HepG2 (cell line): ENCODE measurements around the gene REEP6. TPM values are rescaled to one million over a fixed set of nuclear protein-coding genes. Genes with fewer than 3 reads are reported as not detected.

Source experiments
- AHR ChIP-seq: IDR thresholded peaks from 2 replicates; pipeline ENCODE4 v1.6.1; 2018; ENCODE audit warnings: missing genetic modification reagents, missing compliant biosample characterization
- ATF1 ChIP-seq: IDR thresholded peaks from 2 replicates; pipeline ENCODE4 v1.6.1; 2016; ENCODE audit warnings: mild to moderate bottlenecking, control low read depth
- CHCHD3 ChIP-seq: sonication (generic); formaldehyde crosslinking; IDR thresholded peaks from 2 replicates; pipeline ENCODE4 v1.8.0; 2022; ENCODE audit warnings: mild to moderate bottlenecking, missing genetic modification reagents, moderate library complexity
- CHD4 ChIP-seq: fragments of 200-600 bp; sonication (generic); IDR thresholded peaks from 2 replicates; pipeline ENCODE4 v1.7.0; 2017; ENCODE audit warnings: mild to moderate bottlenecking, low read length, borderline replicate concordance
- EEA1 ChIP-seq: sonication (generic); formaldehyde crosslinking; IDR thresholded peaks from 2 replicates; pipeline ENCODE4 v1.5.1; 2020; ENCODE audit warnings: mild to moderate bottlenecking, missing genetic modification reagents, borderline replicate concordance
- FOXM1 ChIP-seq: sonication (generic); formaldehyde crosslinking; IDR thresholded peaks from 2 replicates; pipeline ENCODE4 v1.5.0; 2020; ENCODE audit warnings: missing genetic modification reagents
- HOXA5 ChIP-seq: sonication (generic); formaldehyde crosslinking; IDR thresholded peaks from 2 replicates; pipeline ENCODE4 v1.4.0; 2020; ENCODE audit warnings: missing genetic modification reagents
- MAFK ChIP-seq, 2 experiments: IDR thresholded peaks in 1 of 2; conservative IDR thresholded peaks in 1 of 2; 2 replicates each; pipeline ENCODE4 v1.6.1; 2011; ENCODE audit warnings: improper control_type of control experiment in 2 of 2, low read length in 2 of 2
- MED13 ChIP-seq: sonication (generic); formaldehyde crosslinking; IDR thresholded peaks from 2 replicates; pipeline ENCODE4 v1.5.0; 2020; ENCODE audit warnings: missing genetic modification reagents
- PHB2 ChIP-seq: fragments of 450-650 bp; IDR thresholded peaks from 2 replicates; pipeline ENCODE4 v1.6.1; 2018; ENCODE audit not compliant: partially characterized antibody
- RBM22 ChIP-seq: fragments of 200-400 bp; formaldehyde crosslinking; optimal IDR thresholded peaks from 2 replicates; pipeline ENCODE3; 2017; ENCODE audit warnings: mild to moderate bottlenecking, low read length, moderate library complexity
- RBM39 ChIP-seq: fragments of 200-400 bp; formaldehyde crosslinking; IDR thresholded peaks from one replicate; pipeline ENCODE4 v1.6.1; 2018; ENCODE audit warnings: antibody characterized with exemption, mild to moderate bottlenecking, low read depth, low read length; ENCODE audit not compliant: poor library complexity, severe bottlenecking
- SALL1 ChIP-seq: sonication (generic); formaldehyde crosslinking; IDR thresholded peaks from 2 replicates; pipeline ENCODE4 v1.8.0; 2022; ENCODE audit warnings: mild to moderate bottlenecking, missing genetic modification reagents
- SCMH1 ChIP-seq: sonication (generic); formaldehyde crosslinking; IDR thresholded peaks from 2 replicates; pipeline ENCODE4 v1.9.0; 2021; ENCODE audit warnings: missing genetic modification reagents, mild to moderate bottlenecking, borderline replicate concordance
- SMYD3 ChIP-seq: sonication (generic); formaldehyde crosslinking; IDR thresholded peaks from 2 replicates; pipeline ENCODE4 v1.8.1; 2023; ENCODE audit warnings: mild to moderate bottlenecking, missing genetic modification reagents
- ZBTB3 ChIP-seq: sonication (generic); formaldehyde crosslinking; IDR thresholded peaks from 2 replicates; pipeline ENCODE4 v1.4.0; 2020; ENCODE audit warnings: low read depth, mild to moderate bottlenecking, moderate library complexity, missing genetic modification reagents, borderline replicate concordance
- ZNF274 ChIP-seq: sonication (generic); formaldehyde crosslinking; IDR thresholded peaks from 2 replicates; pipeline ENCODE4 v1.5.1; 2020; ENCODE audit warnings: mild to moderate bottlenecking, missing genetic modification reagents
- ZNF296 ChIP-seq: sonication (generic); formaldehyde crosslinking; conservative IDR thresholded peaks from 2 replicates; pipeline ENCODE4 v1.5.0; 2020; ENCODE audit warnings: mild to moderate bottlenecking, missing genetic modification reagents
- ZNF3 ChIP-seq: IDR thresholded peaks from 2 replicates; pipeline ENCODE4 v1.7.0; 2017; ENCODE audit warnings: inconsistent platforms
- ZNF34 ChIP-seq: sonication (generic); formaldehyde crosslinking; IDR thresholded peaks from 2 replicates; pipeline ENCODE4 v1.4.0; 2020; ENCODE audit warnings: mild to moderate bottlenecking, missing genetic modification reagents, borderline replicate concordance
- ZNF644 ChIP-seq: IDR thresholded peaks from 2 replicates; pipeline ENCODE4 v1.6.1; 2016; ENCODE audit warnings: low read depth
- ZNF746 ChIP-seq: sonication (generic); formaldehyde crosslinking; IDR thresholded peaks from 2 replicates; pipeline ENCODE4 v1.8.0; 2022; ENCODE audit warnings: mild to moderate bottlenecking, missing genetic modification reagents
- ZNF839 ChIP-seq: sonication (generic); formaldehyde crosslinking; IDR thresholded peaks from 2 replicates; pipeline ENCODE4 v1.4.0; 2020; ENCODE audit warnings: missing genetic modification reagents, mild to moderate bottlenecking, borderline replicate concordance
- ZSCAN22 ChIP-seq: sonication (generic); formaldehyde crosslinking; IDR thresholded peaks from 2 replicates; pipeline ENCODE4 v1.4.0; 2020; ENCODE audit warnings: mild to moderate bottlenecking, missing genetic modification reagents
- ZSCAN31 ChIP-seq: sonication (generic); formaldehyde crosslinking; IDR thresholded peaks from 2 replicates; pipeline ENCODE4 v1.5.0; 2020; ENCODE audit warnings: low read depth, mild to moderate bottlenecking, missing genetic modification reagents
- polyA plus RNA-seq, 8 experiments: library from polyadenylated mRNA; depleted of rRNA in 3 of 8; stranded (reverse) in 7 of 8; unstranded in 1 of 8; fragments of >200 nt; fragmentation: Illumina TruSeq in 4 of 8; extraction: Trizol in 4 of 8; gene quantifications; 2 replicates each; pipeline versions ENCODE4 v1.2.1 to v1.2.3, GENCODE V29; 2011 to 2016; ENCODE audit warnings: low read depth in 4 of 8, missing spikeins in 1 of 8, mixed read lengths in 1 of 8; ENCODE audit not compliant: insufficient read depth in 1 of 8
- total RNA-seq, 5 experiments: library from RNA; depleted of rRNA; stranded (reverse); fragments of >200 nt; fragmentation: Illumina TruSeq; extraction: Trizol; gene quantifications; 2 replicates each; pipeline ENCODE4 v1.2.3, GENCODE V29; 2016; ENCODE audit warnings: low read depth in 1 of 5
- TF ChIP-seq, protein P1 (sequence below), 2 experiments: sonication (generic) in 1 of 2; formaldehyde crosslinking in 1 of 2; IDR thresholded peaks; 2 replicates each; pipeline versions ENCODE4 v1.5.1 to v1.6.1; 2011 to 2020; ENCODE audit warnings: borderline replicate concordance in 1 of 2, low read depth in 1 of 2, low read length in 1 of 2, mild to moderate bottlenecking in 1 of 2, missing genetic modification reagents in 1 of 2, moderate library complexity in 1 of 2
- TF ChIP-seq, protein P2 (sequence below): fragments of 450-650 bp; IDR thresholded peaks from 2 replicates; pipeline ENCODE4 v1.6.1; 2017; ENCODE audit warnings: mild to moderate bottlenecking

REEP6 gene
- total and polyA plus RNA-seq, 2 of the 13 experiments (the other 11 are each of a cell fraction or from before 2014, with no cell fraction given), result 10.0 to 28.8 TPM

DNA sequence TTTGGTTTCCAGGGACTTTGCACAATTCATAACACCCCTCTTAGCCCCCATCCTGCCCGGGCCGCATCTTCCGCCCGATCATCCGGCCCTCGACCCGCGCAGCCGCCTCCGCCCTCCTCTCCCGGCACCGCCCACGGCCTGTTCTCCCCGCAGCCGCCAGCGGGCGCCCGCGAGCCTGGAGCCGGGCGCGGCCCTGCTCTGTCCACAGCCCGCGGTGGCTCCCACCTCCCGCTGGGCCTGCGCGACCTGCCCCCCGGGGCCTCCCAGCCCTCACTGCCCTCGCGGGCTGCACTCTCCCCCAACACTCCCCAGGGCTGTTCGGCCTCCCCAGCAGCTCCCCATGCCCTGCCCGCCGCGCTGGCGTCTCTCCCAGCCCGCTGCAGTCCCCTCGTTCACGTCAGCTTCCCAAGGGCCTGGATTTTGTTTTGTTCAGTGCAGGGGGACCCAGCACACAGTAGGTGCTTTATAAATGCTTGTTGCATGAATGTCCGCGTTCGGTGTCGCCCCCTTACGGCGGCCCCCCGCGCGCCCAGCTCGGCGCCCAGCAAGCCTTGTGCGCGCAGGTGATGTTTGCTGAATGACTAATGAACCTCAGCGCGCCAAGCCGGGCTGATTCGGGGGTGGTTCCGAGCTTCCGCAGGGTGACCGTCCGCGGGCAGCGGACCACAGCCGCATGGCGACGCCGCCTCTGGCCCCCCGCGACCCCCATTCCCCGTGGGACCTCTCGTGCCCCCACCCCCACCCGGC is 45.6 kb upstream of the REEP6 start (continued):
- TF ChIP-seq, protein P1, sequence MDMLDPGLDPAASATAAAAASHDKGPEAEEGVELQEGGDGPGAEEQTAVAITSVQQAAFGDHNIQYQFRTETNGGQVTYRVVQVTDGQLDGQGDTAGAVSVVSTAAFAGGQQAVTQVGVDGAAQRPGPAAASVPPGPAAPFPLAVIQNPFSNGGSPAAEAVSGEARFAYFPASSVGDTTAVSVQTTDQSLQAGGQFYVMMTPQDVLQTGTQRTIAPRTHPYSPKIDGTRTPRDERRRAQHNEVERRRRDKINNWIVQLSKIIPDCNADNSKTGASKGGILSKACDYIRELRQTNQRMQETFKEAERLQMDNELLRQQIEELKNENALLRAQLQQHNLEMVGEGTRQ (IDR thresholded peaks at IDR 0.05; ENCODE audit: low read depth, low read length), result no peak
- TF ChIP-seq, protein P1 (CRISPR knock-in tag; IDR thresholded peaks at IDR 0.05; ENCODE audit: borderline replicate concordance), result no peak
- no peak for TF ChIP-seq AHR
- no peak for TF ChIP-seq RBM39
- 0 out of 2 replicates have a peak, but pooled peaks have one; percentile 30 for TF ChIP-seq MED13 (CRISPR knock-in tag)
- no peak for TF ChIP-seq ZBTB3 (CRISPR knock-in tag)
- TF ChIP-seq ATF1, result no peak
- 0 out of 2 replicates have a peak, but pooled peaks have one; percentile 38 for TF ChIP-seq HOXA5 (CRISPR knock-in tag)
- TF ChIP-seq MAFK (conservative IDR thresholded peaks at IDR 0.05 in 1 of 2, IDR thresholded peaks at IDR 0.05 in 1 of 2; ENCODE audit: low read length in 2 of 2), result no peak
- TF ChIP-seq SCMH1, result no peak
- no peak for TF ChIP-seq RBM22
- no peak for TF ChIP-seq ZNF746 (CRISPR knock-in tag)
- TF ChIP-seq EEA1 (CRISPR knock-in tag), result peak; percentile 67; the same call in 1 of the 2 replicates
- TF ChIP-seq CHCHD3, result no peak
- TF ChIP-seq ZNF274 (CRISPR knock-in tag), result peak; percentile 70; the same call in 1 of the 2 replicates
- 0 out of 2 replicates have a peak, but pooled peaks have one; percentile 56 for TF ChIP-seq ZNF839 (CRISPR knock-in tag)
- no peak for TF ChIP-seq CHD4
- no peak for TF ChIP-seq PHB2
- TF ChIP-seq ZNF3 (CRISPR knock-in tag), result peak; percentile 99
- TF ChIP-seq, protein P2, sequence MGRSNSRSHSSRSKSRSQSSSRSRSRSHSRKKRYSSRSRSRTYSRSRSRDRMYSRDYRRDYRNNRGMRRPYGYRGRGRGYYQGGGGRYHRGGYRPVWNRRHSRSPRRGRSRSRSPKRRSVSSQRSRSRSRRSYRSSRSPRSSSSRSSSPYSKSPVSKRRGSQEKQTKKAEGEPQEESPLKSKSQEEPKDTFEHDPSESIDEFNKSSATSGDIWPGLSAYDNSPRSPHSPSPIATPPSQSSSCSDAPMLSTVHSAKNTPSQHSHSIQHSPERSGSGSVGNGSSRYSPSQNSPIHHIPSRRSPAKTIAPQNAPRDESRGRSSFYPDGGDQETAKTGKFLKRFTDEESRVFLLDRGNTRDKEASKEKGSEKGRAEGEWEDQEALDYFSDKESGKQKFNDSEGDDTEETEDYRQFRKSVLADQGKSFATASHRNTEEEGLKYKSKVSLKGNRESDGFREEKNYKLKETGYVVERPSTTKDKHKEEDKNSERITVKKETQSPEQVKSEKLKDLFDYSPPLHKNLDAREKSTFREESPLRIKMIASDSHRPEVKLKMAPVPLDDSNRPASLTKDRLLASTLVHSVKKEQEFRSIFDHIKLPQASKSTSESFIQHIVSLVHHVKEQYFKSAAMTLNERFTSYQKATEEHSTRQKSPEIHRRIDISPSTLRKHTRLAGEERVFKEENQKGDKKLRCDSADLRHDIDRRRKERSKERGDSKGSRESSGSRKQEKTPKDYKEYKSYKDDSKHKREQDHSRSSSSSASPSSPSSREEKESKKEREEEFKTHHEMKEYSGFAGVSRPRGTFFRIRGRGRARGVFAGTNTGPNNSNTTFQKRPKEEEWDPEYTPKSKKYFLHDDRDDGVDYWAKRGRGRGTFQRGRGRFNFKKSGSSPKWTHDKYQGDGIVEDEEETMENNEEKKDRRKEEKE, result no peak
- no peak for TF ChIP-seq SMYD3 (CRISPR knock-in tag)
- no peak for TF ChIP-seq ZNF296
- TF ChIP-seq SALL1 (CRISPR knock-in tag), result peak; percentile 48
- TF ChIP-seq FOXM1, result no peak
- no peak for TF ChIP-seq ZNF34
- TF ChIP-seq ZSCAN31 (CRISPR knock-in tag), result peak; percentile 84; the same call in 1 of the 2 replicates
- TF ChIP-seq ZSCAN22, result no peak
- TF ChIP-seq ZNF644 (CRISPR knock-in tag), result no peak
